GM12873 (cell line): ENCODE measurements around the gene SCARB1.

ENCODE experiments used
- TF ChIP-seq, protein P1 (sequence below): IDR thresholded peaks from 2 replicates; pipeline ENCODE4 v1.5.1; 2012; ENCODE audit warnings: low read depth, mild to moderate bottlenecking, moderate library complexity, low read length, control low read depth; ENCODE audit not compliant: insufficient read depth; ENCODE audit errors: missing control alignments

The SCARB1 gene

DNA sequence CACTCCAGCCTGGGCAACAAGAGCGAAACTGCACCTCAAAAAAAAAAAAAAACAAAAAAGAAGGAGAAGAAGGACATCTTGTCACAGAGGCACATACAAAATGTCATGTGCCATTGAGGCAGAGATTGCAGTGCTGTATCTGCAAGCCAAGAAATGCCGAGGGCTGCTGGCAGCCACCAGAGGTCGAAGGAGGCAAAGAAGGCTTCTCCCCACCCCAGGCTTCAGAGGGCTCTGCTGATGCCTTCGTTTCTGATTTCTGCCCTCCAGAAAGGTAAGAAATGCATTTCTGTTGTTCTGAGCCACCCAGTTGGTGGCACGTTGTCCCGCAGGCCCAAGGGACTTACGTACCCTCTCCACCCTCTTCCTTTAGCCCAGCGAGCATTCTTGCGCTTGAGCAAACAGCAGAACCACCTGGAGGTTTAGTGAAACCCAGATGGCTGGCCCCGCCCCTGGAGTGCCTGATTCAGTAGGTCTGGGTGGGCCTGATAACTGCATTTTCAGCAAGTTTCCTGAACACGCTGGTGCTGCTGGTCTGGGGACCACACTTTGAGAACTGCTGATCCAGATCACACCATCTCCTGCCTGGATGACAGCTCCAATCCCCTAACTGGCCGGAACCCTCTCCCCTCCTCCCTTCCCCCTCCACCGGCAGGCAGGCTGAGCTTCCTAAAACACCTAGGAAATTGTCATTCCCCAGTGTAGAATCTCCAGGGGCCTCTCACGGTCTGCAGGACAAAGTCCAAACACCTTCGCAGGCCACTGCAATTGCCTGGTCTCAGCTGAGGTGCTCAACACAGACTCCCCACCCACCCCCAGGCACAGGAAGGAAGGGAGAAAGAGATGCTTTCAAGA is 21.1 kb upstream of the SCARB1 start:
- TF ChIP-seq, protein P1, sequence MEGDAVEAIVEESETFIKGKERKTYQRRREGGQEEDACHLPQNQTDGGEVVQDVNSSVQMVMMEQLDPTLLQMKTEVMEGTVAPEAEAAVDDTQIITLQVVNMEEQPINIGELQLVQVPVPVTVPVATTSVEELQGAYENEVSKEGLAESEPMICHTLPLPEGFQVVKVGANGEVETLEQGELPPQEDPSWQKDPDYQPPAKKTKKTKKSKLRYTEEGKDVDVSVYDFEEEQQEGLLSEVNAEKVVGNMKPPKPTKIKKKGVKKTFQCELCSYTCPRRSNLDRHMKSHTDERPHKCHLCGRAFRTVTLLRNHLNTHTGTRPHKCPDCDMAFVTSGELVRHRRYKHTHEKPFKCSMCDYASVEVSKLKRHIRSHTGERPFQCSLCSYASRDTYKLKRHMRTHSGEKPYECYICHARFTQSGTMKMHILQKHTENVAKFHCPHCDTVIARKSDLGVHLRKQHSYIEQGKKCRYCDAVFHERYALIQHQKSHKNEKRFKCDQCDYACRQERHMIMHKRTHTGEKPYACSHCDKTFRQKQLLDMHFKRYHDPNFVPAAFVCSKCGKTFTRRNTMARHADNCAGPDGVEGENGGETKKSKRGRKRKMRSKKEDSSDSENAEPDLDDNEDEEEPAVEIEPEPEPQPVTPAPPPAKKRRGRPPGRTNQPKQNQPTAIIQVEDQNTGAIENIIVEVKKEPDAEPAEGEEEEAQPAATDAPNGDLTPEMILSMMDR, result peak; percentile 44

DNA sequence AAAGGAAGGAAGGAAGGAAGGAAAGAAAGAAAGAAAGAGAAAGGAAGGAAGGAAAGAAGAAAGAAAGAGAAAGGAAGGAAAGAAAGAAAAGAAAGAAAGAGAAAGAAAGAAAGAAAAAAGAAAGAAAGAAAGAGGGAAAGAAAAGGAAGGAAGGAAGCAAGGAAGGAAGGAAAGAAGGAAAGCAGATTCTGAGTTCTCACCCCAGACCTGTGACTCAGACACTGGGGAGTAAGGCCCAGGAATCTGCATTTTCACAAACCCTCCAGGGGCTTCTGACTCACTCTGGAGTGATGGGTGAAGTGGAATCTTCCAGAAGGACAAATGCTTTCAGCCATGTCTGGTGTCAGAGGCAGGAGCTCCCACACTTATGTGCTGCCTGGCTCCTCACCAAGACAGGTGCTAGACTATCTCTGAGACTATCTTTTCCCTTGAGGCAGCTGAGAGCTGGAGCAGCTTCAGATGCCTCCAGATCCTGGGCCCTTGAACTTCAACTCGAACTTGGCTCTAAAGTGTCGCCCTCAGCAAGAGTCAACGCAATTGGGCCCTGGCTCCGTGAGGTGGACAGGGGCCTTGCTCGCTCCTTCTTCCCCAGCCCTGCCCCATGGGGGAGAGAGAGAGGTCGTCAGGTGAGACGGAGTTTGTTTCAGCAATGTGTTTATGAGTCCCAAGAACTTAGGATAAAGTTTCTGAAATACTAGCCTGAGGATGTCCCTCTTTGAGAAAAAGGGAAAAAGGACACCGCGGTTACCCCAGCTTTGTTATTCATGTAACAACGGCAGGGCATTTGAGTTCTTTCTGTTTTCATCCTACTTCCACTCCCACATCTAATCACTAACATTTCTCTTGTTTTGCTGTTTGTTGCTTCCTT is 19.8 kb upstream of the SCARB1 start:
- TF ChIP-seq, protein P1, result no peak

DNA sequence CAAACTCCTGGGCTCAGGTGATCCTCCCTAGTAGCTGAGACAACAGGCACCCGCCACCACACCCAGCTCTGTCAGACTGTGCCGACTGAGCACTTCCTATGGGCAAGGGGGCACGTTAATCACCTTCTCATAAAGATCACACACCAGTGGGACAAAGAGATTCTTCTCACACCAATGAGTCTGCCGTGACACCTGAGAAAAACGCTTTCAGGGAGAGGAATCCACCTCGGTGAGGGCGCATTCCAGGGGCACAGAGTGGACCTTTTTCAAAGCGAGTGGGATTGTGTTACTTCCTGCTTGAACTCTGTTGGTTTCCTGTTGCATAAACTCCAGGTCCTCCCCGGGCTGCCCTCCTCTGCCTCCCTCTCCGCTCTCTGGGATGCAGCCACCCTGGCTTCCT is 17.5 kb upstream of the SCARB1 start:
- TF ChIP-seq, protein P1, result no peak

DNA sequence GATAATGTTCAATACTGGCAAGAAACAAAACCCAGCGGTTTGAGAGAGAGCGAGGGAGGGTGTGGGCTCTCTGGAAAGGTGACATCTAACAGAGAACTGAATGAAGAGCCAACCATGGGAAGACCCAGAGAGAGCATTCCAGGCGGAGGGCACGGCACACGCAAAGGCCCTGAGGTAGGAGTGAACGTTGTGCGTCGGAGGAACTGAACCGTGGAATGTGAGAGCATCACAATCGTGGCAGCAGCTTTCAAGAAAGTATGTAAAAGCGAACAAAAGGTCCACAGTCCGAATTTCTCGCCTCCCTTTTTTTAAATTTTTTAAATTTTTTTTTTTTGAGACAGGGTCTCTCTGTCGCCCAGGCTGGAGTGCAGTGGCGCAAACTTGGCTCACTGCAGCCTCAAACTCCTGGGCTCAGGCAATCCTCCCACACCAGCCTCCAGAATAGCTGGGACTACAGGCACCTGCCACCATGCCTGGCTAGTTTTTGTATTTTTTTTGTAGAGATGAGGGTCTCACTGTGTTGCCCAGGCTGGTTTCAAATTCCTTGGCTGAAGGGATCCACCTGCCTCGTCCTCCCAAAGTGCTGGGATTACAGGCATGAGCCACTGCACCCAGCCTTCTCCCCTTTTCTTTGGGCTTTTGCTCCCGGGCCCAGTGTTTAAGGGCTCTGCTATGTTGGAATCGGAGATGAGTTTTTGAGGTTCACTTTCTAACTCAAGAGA is 15.3 kb upstream of the SCARB1 start:
- TF ChIP-seq, protein P1, result no peak

DNA sequence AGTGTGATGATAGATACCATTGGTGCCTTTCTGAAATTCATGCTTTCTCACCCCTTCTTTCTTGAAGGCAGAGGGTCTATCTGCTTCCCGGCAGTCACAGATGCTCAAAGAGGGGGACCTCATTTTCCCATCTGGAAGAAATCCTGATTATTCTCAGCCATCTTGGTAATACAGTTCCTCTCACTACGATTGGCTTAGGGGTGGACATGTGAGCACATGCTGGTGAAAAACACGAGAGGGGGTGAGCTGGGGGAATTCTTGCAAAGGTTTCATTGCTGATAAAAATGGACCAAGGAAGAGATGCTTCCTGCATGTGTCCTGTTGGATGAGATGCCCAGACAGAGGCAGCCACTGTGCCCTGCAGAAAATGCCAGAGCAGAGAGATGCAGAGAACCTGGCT is 13.8 kb upstream of the SCARB1 start:
- TF ChIP-seq, protein P1, result no peak

DNA sequence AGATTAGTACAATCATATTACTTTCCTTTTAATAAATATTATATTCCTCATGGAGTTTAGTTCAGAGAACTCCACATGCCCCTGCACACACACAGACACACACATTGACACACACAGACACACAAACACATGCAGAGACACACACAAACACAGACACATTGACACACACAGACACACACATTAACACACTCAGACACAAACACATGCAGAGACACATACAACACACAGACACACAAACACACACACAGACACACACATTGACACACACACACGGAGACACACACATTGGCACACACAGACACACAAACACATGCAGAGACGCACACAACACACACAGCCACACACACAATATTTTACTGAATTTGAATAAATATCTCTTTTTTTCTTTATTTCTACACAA is 12.5 kb upstream of the SCARB1 start:
- TF ChIP-seq, protein P1, result no peak

DNA sequence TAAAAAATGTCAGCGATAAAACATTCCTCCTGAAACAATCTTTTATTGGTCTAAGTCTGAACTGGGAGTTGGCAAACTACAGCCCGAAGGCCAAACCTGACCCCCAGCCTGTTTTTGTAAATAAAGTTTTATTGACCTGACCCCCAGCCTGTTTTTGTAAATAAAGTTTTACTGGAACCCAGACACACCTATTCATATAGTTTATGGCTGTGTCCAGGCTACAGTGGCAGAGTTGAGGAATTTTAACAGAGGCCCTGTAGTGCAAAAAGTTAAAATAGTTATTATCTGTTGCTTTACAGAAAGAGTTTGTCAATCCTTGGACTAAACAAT is 12.1 kb upstream of the SCARB1 start:
- TF ChIP-seq, protein P1, result no peak
